Medulla oblongata (tissue), 1 donor: ENCODE measurements around the gene SAP130.

Experiments
- DNase-seq: peaks from one replicate; pipeline ENCODE4 v3.0.0-alpha.2; 2015; ENCODE audit errors: extremely low spot score

SAP130 gene

GRCh38 chr2:128027801-128028667, at the start of gene SAP130:
SAP130 (minus strand) TSS chr2:128028059; CDS start chr2:128026292, 1,767 bp downstream.
- peak; percentile 98 for DNase-seq

GRCh38 chr2:128076461-128077106, 48.7 kb upstream of the SAP130 start:
- DNase-seq: no peak

GRCh38 chr2:128073278-128073677, 45.4 kb upstream of the SAP130 start:
- DNase-seq: no peak

- no peak for DNase-seq
These were observed 41.9 kb upstream of the SAP130 start for GRCh38 chr2:128069769-128070168.

- DNase-seq: no peak
These were observed 36.5 kb upstream of the SAP130 start for GRCh38 chr2:128064353-128064752.

- DNase-seq: no peak
These were observed 34.7 kb upstream of the SAP130 start for GRCh38 chr2:128062571-128062970.

- no peak for DNase-seq
These were observed 30.3 kb upstream of the SAP130 start for GRCh38 chr2:128058114-128058513.

GRCh38 chr2:128057334-128057733, 29.5 kb upstream of the SAP130 start:
- no peak for DNase-seq

- no peak for DNase-seq
These were observed 26.4 kb upstream of the SAP130 start for GRCh38 chr2:128054104-128054885.

GRCh38 chr2:128053331-128053730, 25.5 kb upstream of the SAP130 start:
- DNase-seq: no peak

- DNase-seq: no peak
These were observed 15.2 kb upstream of the SAP130 start for GRCh38 chr2:128043041-128043440.

GRCh38 chr2:128041561-128041960, 13.7 kb upstream of the SAP130 start:
- DNase-seq: no peak

GRCh38 chr2:128040166-128040771, 12.4 kb upstream of the SAP130 start:
- DNase-seq: no peak

GRCh38 chr2:128039535-128039934, 11.7 kb upstream of the SAP130 start:
- no peak for DNase-seq

- DNase-seq: no peak
These were observed 10.6 kb upstream of the SAP130 start for GRCh38 chr2:128038411-128038810.

- DNase-seq: no peak
These were observed 9.8 kb upstream of the SAP130 start for GRCh38 chr2:128037649-128038048.

- DNase-seq: no peak
These were observed 9.1 kb upstream of the SAP130 start for GRCh38 chr2:128036748-128037607.

- DNase-seq: no peak
These were observed 4.2 kb upstream of the SAP130 start for GRCh38 chr2:128032092-128032491.

- DNase-seq: peak; percentile 17
These were observed 802 bp upstream of the SAP130 start for GRCh38 chr2:128028668-128029054.

GRCh38 chr2:128027278-128027800, 520 bp downstream of the SAP130 start:
- peak; percentile 99 for DNase-seq
